ENCODE results near the gene OR9G4.
A peak's percentile ranks its signal among the peaks of the same experiment; 100 is the strongest.

The OR9G4 gene

DNA sequence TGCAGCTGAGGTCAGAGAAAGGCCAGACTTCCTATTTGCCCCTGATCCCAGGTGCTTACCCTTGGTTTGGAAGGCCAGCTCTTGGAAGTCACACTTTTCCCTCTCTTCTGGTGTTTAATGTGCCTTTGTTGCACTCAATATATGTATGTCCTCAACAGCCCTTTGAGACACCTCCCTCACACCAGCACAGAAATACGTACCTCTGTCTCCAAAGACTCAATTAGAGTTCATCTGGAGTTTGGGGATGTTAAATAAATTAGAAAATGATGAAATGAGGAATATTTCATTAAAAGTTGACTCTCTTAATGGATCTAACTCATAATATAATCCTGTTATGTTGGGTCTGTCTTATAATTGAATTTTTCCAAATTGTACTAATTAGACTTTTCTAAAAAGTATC is at the start of gene OR9G4:
Gene OR9G4 (minus strand): TSS at position 101 of the 400 bp plus-strand sequence. CDS start 4,931 bp downstream, outside the sequence.
- H3K4me1 ChIP-seq (ENCODE audit: control insufficient read depth, insufficient read depth, low read length) = no peaks in the 10 kb centered on the region
- DNase-seq (ENCODE audit: low read depth) = no peak
- no peak within 1 kb of the TSS for H3K4me3 ChIP-seq (ENCODE audit: low read length)
- no peaks in the 10 kb centered on the region for H3K27me3 ChIP-seq (replicated peaks; ENCODE audit: control insufficient read depth, insufficient read depth, low read length)
- no peaks in the 10 kb centered on the region for H3K9me3 ChIP-seq (ENCODE audit: control insufficient read depth, low read length)
- H3K9ac ChIP-seq (ENCODE audit: low read length) = no peak within 1 kb of the TSS
- H3K36me3 ChIP-seq (ENCODE audit: control insufficient read depth, insufficient read depth, low read length, severe bottlenecking) = no peaks in the 10 kb centered on the region

GRCh38 chr11:56783448-56784041 is 35.0 kb upstream of the OR9G4 start:
- no peak overlapping the region for H3K9ac ChIP-seq (ENCODE audit: low read length)

GRCh38 chr11:56782167-56782847 is 33.8 kb upstream of the OR9G4 start:
- Histone ChIP-seq H3K36me3 (ENCODE audit: control insufficient read depth, insufficient read depth, low read length, severe bottlenecking) (no peaks in the 10 kb centered on the region), H3K9me3 (ENCODE audit: control insufficient read depth, low read length) (peaks cover 8% of the 10 kb centered on the region), H3K27me3 (replicated peaks; ENCODE audit: control insufficient read depth, insufficient read depth, low read length) (no peaks in the 10 kb centered on the region), H3K9ac (ENCODE audit: low read length) (no peak overlapping the region), H3K4me1 (ENCODE audit: control insufficient read depth, insufficient read depth, low read length) (no peaks in the 10 kb centered on the region), H3K4me3 (ENCODE audit: low read length) (no peak overlapping the region)
- no peak for DNase-seq (ENCODE audit: low read depth)

More at GRCh38 chr11:56783448-56784041, 35.0 kb upstream of the OR9G4 start:
- DNase-seq (ENCODE audit: low read depth) = peak; percentile 77
- peaks cover 8% of the 10 kb centered on the region for H3K9me3 ChIP-seq (ENCODE audit: control insufficient read depth, low read length)
- no peaks in the 10 kb centered on the region for H3K4me1 ChIP-seq (ENCODE audit: control insufficient read depth, insufficient read depth, low read length)
- no peaks in the 10 kb centered on the region for H3K36me3 ChIP-seq (ENCODE audit: control insufficient read depth, insufficient read depth, low read length, severe bottlenecking)
- H3K27me3 ChIP-seq (replicated peaks; ENCODE audit: control insufficient read depth, insufficient read depth, low read length) = no peaks in the 10 kb centered on the region
- H3K4me3 ChIP-seq (ENCODE audit: low read length) = peak overlapping the region; percentile 29

- H3K36me3 ChIP-seq (ENCODE audit: control insufficient read depth, insufficient read depth, low read length, severe bottlenecking) = no peaks in the 10 kb centered on the region
- peaks cover 4% of the 10 kb centered on the region for H3K27me3 ChIP-seq (replicated peaks; ENCODE audit: control insufficient read depth, insufficient read depth, low read length)
- H3K9ac ChIP-seq (ENCODE audit: low read length) = no peak overlapping the region
- no peak for DNase-seq (ENCODE audit: low read depth)
- no peaks in the 10 kb centered on the region for H3K9me3 ChIP-seq (ENCODE audit: control insufficient read depth, low read length)
- H3K4me3 ChIP-seq (ENCODE audit: low read length) = no peak overlapping the region
- no peaks in the 10 kb centered on the region for H3K4me1 ChIP-seq (ENCODE audit: control insufficient read depth, insufficient read depth, low read length)
These were observed 28.3 kb upstream of the OR9G4 start for GRCh38 chr11:56776809-56777208.

GRCh38 chr11:56764976-56765375 is 16.5 kb upstream of the OR9G4 start:
- no peaks in the 10 kb centered on the region for H3K4me1 ChIP-seq (ENCODE audit: control insufficient read depth, insufficient read depth, low read length)
- no peaks in the 10 kb centered on the region for H3K9me3 ChIP-seq (ENCODE audit: control insufficient read depth, low read length)
- H3K4me3 ChIP-seq (ENCODE audit: low read length) = no peak overlapping the region
- H3K27me3 ChIP-seq (replicated peaks; ENCODE audit: control insufficient read depth, insufficient read depth, low read length) = no peaks in the 10 kb centered on the region
- H3K9ac ChIP-seq (ENCODE audit: low read length) = no peak overlapping the region
- no peak for DNase-seq (ENCODE audit: low read depth)
- no peaks in the 10 kb centered on the region for H3K36me3 ChIP-seq (ENCODE audit: control insufficient read depth, insufficient read depth, low read length, severe bottlenecking)

- Histone ChIP-seq H3K36me3 (ENCODE audit: control insufficient read depth, insufficient read depth, low read length, severe bottlenecking) (no peaks in the 10 kb centered on the region), H3K9me3 (ENCODE audit: control insufficient read depth, low read length) (no peaks in the 10 kb centered on the region), H3K9ac (ENCODE audit: low read length) (no peak overlapping the region), H3K4me1 (ENCODE audit: control insufficient read depth, insufficient read depth, low read length) (no peaks in the 10 kb centered on the region), H3K27me3 (replicated peaks; ENCODE audit: control insufficient read depth, insufficient read depth, low read length) (no peaks in the 10 kb centered on the region), H3K4me3 (ENCODE audit: low read length) (no peak overlapping the region)
- no peak for DNase-seq (ENCODE audit: low read depth)
These were observed 3.0 kb upstream of the OR9G4 start for GRCh38 chr11:56751480-56751879.

DNA sequence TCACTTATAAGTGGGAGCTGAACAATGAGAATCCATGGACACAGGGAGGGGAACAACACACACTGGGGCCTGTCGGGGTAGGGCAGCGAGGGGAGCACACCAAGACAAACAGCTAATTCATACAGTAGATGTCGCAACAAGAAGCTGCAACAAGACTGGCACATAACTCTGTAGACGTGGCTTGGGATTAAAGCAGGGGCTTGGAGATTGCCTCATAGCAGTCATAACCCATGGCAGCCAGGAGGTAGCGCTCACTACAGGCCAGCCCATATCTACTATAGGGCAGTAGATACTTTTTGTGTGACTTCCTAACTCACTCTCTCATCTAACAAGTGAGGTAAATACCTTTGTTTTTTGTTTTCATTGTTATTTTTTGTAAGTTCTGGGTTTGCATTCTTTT is 1.7 kb upstream of the OR9G4 start:
- Histone ChIP-seq H3K27me3 (replicated peaks; ENCODE audit: control insufficient read depth, insufficient read depth, low read length) (no peaks in the 10 kb centered on the region), H3K36me3 (ENCODE audit: control insufficient read depth, insufficient read depth, low read length, severe bottlenecking) (no peaks in the 10 kb centered on the region), H3K9ac (ENCODE audit: low read length) (no peak overlapping the region), H3K4me3 (ENCODE audit: low read length) (no peak overlapping the region), H3K9me3 (ENCODE audit: control insufficient read depth, low read length) (no peaks in the 10 kb centered on the region), H3K4me1 (ENCODE audit: control insufficient read depth, insufficient read depth, low read length) (no peaks in the 10 kb centered on the region)
- DNase-seq (ENCODE audit: low read depth) = no peak

DNA sequence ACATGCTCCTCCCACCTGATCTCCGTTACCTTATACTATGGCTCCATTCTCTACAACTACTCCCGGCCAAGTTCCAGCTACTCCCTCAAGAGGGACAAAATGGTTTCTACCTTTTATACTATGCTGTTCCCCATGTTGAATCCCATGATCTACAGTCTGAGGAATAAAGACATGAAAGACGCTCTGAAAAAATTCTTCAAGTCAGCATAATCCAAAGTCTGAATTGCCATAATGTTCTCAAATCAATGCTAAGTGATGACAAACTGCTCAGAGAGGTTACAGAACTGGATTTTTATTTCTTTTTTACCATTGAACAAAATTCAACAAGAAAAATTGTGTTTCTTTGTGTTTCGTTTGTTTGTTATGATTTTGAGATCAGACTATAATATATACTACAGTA is 7.6 kb downstream of the OR9G4 start:
- DNase-seq (ENCODE audit: low read depth) = no peak
- Histone ChIP-seq H3K9me3 (ENCODE audit: control insufficient read depth, low read length) (no peaks in the 10 kb centered on the region), H3K9ac (ENCODE audit: low read length) (no peak overlapping the region), H3K27me3 (replicated peaks; ENCODE audit: control insufficient read depth, insufficient read depth, low read length) (no peaks in the 10 kb centered on the region), H3K4me3 (ENCODE audit: low read length) (no peak overlapping the region), H3K36me3 (ENCODE audit: control insufficient read depth, insufficient read depth, low read length, severe bottlenecking) (no peaks in the 10 kb centered on the region), H3K4me1 (ENCODE audit: control insufficient read depth, insufficient read depth, low read length) (no peaks in the 10 kb centered on the region)

DNA sequence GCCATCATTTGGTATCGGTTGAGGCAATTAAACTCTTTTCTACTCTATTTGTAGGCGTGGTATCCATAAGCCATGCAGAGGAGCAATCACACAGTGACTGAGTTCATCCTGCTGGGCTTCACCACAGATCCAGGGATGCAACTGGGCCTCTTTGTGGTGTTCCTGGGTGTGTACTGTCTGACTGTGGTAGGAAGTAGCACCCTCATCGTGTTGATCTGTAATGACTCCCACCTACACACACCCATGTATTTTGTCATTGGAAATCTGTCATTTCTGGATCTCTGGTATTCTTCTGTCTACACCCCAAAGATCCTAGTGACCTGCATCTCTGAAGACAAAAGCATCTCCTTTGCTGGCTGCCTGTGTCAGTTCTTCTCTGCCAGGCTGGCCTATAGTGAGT is 8.4 kb downstream of the OR9G4 start:
- Histone ChIP-seq H3K4me3 (ENCODE audit: low read length) (no peak overlapping the region), H3K36me3 (ENCODE audit: control insufficient read depth, insufficient read depth, low read length, severe bottlenecking) (no peaks in the 10 kb centered on the region), H3K9me3 (ENCODE audit: control insufficient read depth, low read length) (no peaks in the 10 kb centered on the region), H3K9ac (ENCODE audit: low read length) (no peak overlapping the region), H3K4me1 (ENCODE audit: control insufficient read depth, insufficient read depth, low read length) (no peaks in the 10 kb centered on the region), H3K27me3 (replicated peaks; ENCODE audit: control insufficient read depth, insufficient read depth, low read length) (no peaks in the 10 kb centered on the region)
- no peak for DNase-seq (ENCODE audit: low read depth)

DNA sequence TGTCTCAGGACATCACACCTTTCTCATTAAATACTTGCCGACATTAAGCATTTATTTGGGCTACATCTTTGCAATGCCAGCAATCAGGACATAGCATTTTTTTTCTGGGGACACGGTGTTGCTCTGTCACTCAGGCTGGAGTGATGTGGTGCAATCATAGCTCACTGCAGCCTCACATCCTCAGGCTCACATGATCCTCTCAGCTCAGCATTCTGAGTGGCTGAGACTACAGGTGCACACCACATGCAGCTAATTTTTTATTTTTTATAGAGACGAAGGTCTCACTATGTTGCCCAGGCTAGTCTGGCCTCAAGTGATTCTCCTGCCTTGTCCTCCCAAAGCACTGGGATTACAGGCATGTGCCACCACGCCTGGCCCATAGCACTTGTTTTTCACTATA is 28.0 kb downstream of the OR9G4 start:
- DNase-seq (ENCODE audit: low read depth) = no peak
- Histone ChIP-seq H3K4me1 (ENCODE audit: control insufficient read depth, insufficient read depth, low read length) (no peaks in the 10 kb centered on the region), H3K9me3 (ENCODE audit: control insufficient read depth, low read length) (no peaks in the 10 kb centered on the region), H3K27me3 (replicated peaks; ENCODE audit: control insufficient read depth, insufficient read depth, low read length) (no peaks in the 10 kb centered on the region), H3K4me3 (ENCODE audit: low read length) (no peak overlapping the region), H3K9ac (ENCODE audit: low read length) (no peak overlapping the region), H3K36me3 (ENCODE audit: control insufficient read depth, insufficient read depth, low read length, severe bottlenecking) (no peaks in the 10 kb centered on the region)

GRCh38 chr11:56716379-56716854 is 32.1 kb downstream of the OR9G4 start:
- Histone ChIP-seq H3K4me1 (ENCODE audit: control insufficient read depth, insufficient read depth, low read length) (no peaks in the 10 kb centered on the region), H3K9me3 (ENCODE audit: control insufficient read depth, low read length) (no peaks in the 10 kb centered on the region), H3K27me3 (replicated peaks; ENCODE audit: control insufficient read depth, insufficient read depth, low read length) (no peaks in the 10 kb centered on the region), H3K4me3 (ENCODE audit: low read length) (no peak overlapping the region), H3K9ac (ENCODE audit: low read length) (no peak overlapping the region), H3K36me3 (ENCODE audit: control insufficient read depth, insufficient read depth, low read length, severe bottlenecking) (no peaks in the 10 kb centered on the region)
- no peak for DNase-seq (ENCODE audit: low read depth)
